Natural killer cell (primary cell): ENCODE data around the gene RPGRIP1. TPM values are rescaled to one million over a fixed set of nuclear protein-coding genes. Genes with fewer than 3 reads are reported as not detected.

ENCODE experiments used
- ATAC-seq, 3 donors: fragments of 150-1000 bp in 2 of 3; fragments of 200-7000 bp in 1 of 3; cut with Tn5 transposase; 1 replicate in 1 of 3; 2 replicates in 2 of 3; pipeline ENCODE4 v1.10.0; 2021; ENCODE audit warnings: mild to moderate bottlenecking in 2 of 3, moderate library complexity in 2 of 3
- DNase-seq, 2 donors: peaks; one replicate each; pipeline versions ENCODE4 v3.0.0 to v3.0.0-alpha.2; 2013 to 2021; ENCODE audit warnings: mixed read lengths in 1 of 2
- H3K27ac ChIP-seq: one replicate; pipeline ENCODE4 v1.5.1; 2013; ENCODE audit warnings: mild to moderate bottlenecking, low read length
- H3K27me3 ChIP-seq: one replicate; pipeline ENCODE4 v1.6.1; 2013; ENCODE audit warnings: low read length; ENCODE audit not compliant: control insufficient read depth, insufficient read depth
- H3K36me3 ChIP-seq: one replicate; pipeline ENCODE4 v1.6.1; 2013; ENCODE audit warnings: low read length; ENCODE audit not compliant: control insufficient read depth, insufficient read depth
- H3K4me1 ChIP-seq: one replicate; pipeline ENCODE4 v1.6.1; 2013; ENCODE audit warnings: low read length; ENCODE audit not compliant: control insufficient read depth, insufficient read depth
- H3K4me3 ChIP-seq: one replicate; pipeline ENCODE4 v1.5.1; 2013; ENCODE audit warnings: low read length
- H3K9me3 ChIP-seq: one replicate; pipeline ENCODE4 v1.6.1; 2013; ENCODE audit warnings: low read length; ENCODE audit not compliant: control insufficient read depth, insufficient read depth
- H3K27ac Mint-ChIP-seq, 2 donors: one replicate each; pipeline ENCODE4 v1.8.0; 2022; ENCODE audit warnings: mild to moderate bottlenecking in 2 of 2, mixed read lengths in 2 of 2, moderate library complexity in 1 of 2
- H3K27me3 Mint-ChIP-seq, 2 donors: one replicate each; pipeline ENCODE4 v1.8.0; 2022; ENCODE audit warnings: low read depth in 2 of 2, mixed read lengths in 2 of 2
- H3K36me3 Mint-ChIP-seq: one replicate; pipeline ENCODE4 v1.8.0; 2022; ENCODE audit warnings: mixed read lengths
- H3K4me1 Mint-ChIP-seq, 2 donors: one replicate each; pipeline ENCODE4 v1.8.0; 2022; ENCODE audit warnings: mixed read lengths in 2 of 2
- H3K4me3 Mint-ChIP-seq: one replicate; pipeline ENCODE4 v1.8.0; 2022; ENCODE audit warnings: mild to moderate bottlenecking, moderate library complexity, mixed read lengths
- H3K9me3 Mint-ChIP-seq, 2 donors: one replicate each; pipeline ENCODE4 v1.8.0; 2022; ENCODE audit warnings: mixed read lengths in 2 of 2
- WGBS: methylation state at CpG from one replicate; pipeline ENCODE4 v1.1.7; 2013; ENCODE audit warnings: missing lambda C conversion rate; ENCODE audit not compliant: insufficient coverage; 5-methylcytosine and 5-hydroxymethylcytosine counted together
- intact Hi-C: fragments of 100-400 bp; cut with micrococcal nuclease; formaldehyde crosslinking; loops from one replicate; pipeline ENCODE4 v1.14.2; 2022
- total RNA-seq, 4 donors: library from RNA; stranded (reverse); fragments of 120-200 nt in 1 of 4; gene quantifications; one replicate each; pipeline versions ENCODE4 v1.2.3 to v1.2.4, GENCODE V29; 2013 to 2022
- TF ChIP-seq, protein P1 (sequence below): fragments of 200-600 bp; IDR thresholded peaks from one replicate; pipeline ENCODE4 v1.8.0; 2022; ENCODE audit warnings: antibody characterized with exemption

RPGRIP1 gene
- total RNA-seq, 3 donors from 2014 or later (not counting 1 experiment from before 2014, with no cell fraction given), result 0.68 to 0.85 TPM; not detected in 1

DNA sequence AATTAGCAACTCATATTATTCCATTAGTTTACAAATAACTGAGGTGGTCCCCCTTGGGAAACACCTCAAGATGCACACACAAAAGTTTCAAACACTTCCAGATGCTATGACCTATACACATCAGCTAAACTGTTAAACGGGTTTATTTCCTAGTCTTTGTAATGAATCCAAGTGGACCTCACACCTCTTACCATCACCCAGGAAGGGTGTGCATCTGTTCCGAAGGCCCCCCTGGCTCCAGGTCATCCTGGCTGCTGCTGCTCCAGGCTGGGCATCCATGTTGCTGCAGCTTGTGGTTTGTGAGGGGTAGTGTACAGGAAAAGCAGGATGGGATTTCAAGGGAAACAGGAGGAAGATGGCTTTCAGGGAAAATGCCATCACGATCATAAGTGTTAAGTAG, 17.5 kb upstream of the RPGRIP1 start:
- TF ChIP-seq, protein P1, sequence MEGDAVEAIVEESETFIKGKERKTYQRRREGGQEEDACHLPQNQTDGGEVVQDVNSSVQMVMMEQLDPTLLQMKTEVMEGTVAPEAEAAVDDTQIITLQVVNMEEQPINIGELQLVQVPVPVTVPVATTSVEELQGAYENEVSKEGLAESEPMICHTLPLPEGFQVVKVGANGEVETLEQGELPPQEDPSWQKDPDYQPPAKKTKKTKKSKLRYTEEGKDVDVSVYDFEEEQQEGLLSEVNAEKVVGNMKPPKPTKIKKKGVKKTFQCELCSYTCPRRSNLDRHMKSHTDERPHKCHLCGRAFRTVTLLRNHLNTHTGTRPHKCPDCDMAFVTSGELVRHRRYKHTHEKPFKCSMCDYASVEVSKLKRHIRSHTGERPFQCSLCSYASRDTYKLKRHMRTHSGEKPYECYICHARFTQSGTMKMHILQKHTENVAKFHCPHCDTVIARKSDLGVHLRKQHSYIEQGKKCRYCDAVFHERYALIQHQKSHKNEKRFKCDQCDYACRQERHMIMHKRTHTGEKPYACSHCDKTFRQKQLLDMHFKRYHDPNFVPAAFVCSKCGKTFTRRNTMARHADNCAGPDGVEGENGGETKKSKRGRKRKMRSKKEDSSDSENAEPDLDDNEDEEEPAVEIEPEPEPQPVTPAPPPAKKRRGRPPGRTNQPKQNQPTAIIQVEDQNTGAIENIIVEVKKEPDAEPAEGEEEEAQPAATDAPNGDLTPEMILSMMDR, result no peak
- Histone ChIP-seq H3K4me1 (peaks cover 57% of the 10 kb centered on the region), H3K27ac (peak overlapping the region; percentile 1), H3K27me3 (no peaks in the 10 kb centered on the region), H3K36me3 (peaks cover 74% of the 10 kb centered on the region), H3K9me3 (no peaks in the 10 kb centered on the region), H3K4me3 (no peak overlapping the region)
- H3K9me3 Mint-ChIP-seq, result no peaks in the 10 kb centered on the region
- peak overlapping the region; percentile 96 to 97 for H3K27ac Mint-ChIP-seq
- peaks cover 18% of the 10 kb centered on the region for H3K36me3 Mint-ChIP-seq
- 51% methylated on average over 2 of the region's 3 CpGs for WGBS
- H3K27me3 Mint-ChIP-seq, result no peaks in the 10 kb centered on the region
- peak overlapping the region; percentile 70 for H3K4me3 Mint-ChIP-seq
- H3K4me1 Mint-ChIP-seq, result peaks cover 79 to 84% of the 10 kb centered on the region in 2 donors
- intact Hi-C loops, result loop anchor here (10.0 kb wide), 1 partner anchor 48 kb away; no protein-coding TSS in a partner anchor
- DNase-seq, result peak in 1 of 2 donors; percentile 25
- ATAC-seq, result no peak

DNA sequence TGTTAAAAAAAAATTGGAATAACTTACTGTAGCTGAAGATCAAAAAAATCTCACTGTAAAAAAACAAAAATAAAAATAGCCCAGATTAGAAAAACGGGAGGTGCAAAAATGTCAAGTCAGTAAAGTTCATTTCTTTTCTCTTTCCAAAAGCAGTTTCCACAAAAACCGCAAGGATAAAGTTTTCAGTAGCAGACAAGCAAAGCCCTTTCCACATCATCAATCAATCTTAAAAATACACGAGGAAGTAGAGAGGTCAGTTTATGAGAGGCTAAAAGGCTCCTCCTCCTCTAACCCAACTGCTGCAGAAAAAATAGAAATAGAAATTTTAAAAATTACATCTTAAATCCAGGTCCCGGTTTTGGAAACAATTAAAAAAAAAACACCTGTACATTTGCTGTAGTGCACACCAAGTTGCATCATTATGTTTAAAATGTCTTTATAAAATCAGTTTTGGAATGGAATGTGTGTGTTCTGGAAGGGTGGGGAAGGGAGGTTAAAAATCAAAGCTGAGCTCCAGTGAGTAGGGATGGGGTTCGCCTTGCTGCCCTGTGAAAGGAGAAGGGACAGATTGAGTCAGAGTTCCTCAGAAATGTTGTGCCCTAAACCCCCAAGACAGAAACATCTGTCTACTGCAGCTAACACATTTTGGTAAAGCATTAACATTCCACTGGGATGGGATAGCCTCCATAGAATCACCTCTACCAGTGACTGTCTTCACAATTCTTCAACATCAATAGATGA, 16.4 kb upstream of the RPGRIP1 start:
- peaks cover 68% of the 10 kb centered on the region for H3K36me3 ChIP-seq
- peaks cover 75 to 86% of the 10 kb centered on the region in 2 donors for H3K4me1 Mint-ChIP-seq
- H3K4me3 Mint-ChIP-seq, result peak overlapping the region; percentile 77
- peak overlapping the region; percentile 96 to 97 for H3K27ac Mint-ChIP-seq
- no peaks in the 10 kb centered on the region for H3K9me3 Mint-ChIP-seq
- no peaks in the 10 kb centered on the region for H3K27me3 ChIP-seq
- peaks cover 18% of the 10 kb centered on the region for H3K36me3 Mint-ChIP-seq
- TF ChIP-seq, protein P1, result no peak
- no peak overlapping the region for H3K4me3 ChIP-seq
- DNase-seq (peak in 1 of 2 donors; percentile 36), ATAC-seq (peak in 1 of 3 donors; percentile 9)
- intact Hi-C loops, result loop anchor here (10.0 kb wide), 1 partner anchor 49 kb away; no protein-coding TSS in a partner anchor
- H3K27ac ChIP-seq, result peak overlapping the region; percentile 45
- H3K9me3 ChIP-seq, result no peaks in the 10 kb centered on the region
- WGBS, result 20% methylated on average over 3 of the region's 5 CpGs
- peaks cover 48% of the 10 kb centered on the region for H3K4me1 ChIP-seq
- no peaks in the 10 kb centered on the region for H3K27me3 Mint-ChIP-seq

DNA sequence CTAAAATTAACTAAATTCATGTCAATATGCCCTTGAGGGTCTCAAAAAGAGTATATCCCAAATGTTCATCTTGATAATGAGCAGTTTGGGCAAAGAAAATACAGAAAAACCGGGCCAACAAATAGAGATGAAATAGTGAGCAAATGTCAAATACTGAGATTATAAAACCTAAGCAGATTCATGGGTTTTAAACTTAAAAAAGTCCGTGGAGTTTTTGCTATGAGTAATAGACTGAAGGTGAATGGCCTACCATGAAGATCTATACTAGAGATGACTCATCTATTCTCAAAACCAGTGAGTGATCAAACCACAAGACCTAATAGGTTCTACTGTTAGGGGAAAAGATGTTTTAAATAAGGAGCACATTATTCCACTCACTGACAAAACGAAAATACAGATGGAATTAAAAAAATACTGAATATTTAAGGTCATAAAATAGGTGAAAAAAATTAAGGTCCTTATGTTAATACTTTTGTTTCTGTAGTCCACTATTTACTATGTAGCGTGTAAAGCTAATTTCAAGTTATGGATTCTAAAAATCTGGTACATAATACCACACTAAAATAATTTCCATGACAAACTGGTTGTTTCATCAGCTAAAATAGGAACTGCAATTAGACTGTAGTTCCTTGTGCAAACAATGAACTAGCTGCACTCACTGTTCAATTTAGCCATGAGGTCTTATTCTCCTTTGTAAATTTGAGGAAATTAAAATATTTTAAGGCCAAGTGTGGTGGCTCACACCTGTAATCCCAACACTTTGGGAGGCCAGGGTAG, 15.7 kb upstream of the RPGRIP1 start:
- Histone ChIP-seq H3K9me3 (no peaks in the 10 kb centered on the region), H3K27ac (peak overlapping the region; percentile 45), H3K36me3 (peaks cover 61% of the 10 kb centered on the region), H3K27me3 (no peaks in the 10 kb centered on the region), H3K4me3 (no peak overlapping the region), H3K4me1 (peaks cover 45% of the 10 kb centered on the region)
- H3K27ac Mint-ChIP-seq, result peak overlapping the region; percentile 96 to 97
- H3K36me3 Mint-ChIP-seq, result peaks cover 17% of the 10 kb centered on the region
- TF ChIP-seq, protein P1, result no peak
- 11% methylated on average over 1 of the region's 4 CpGs for WGBS
- peak overlapping the region; percentile 93 for H3K4me3 Mint-ChIP-seq
- H3K9me3 Mint-ChIP-seq, result no peaks in the 10 kb centered on the region
- intact Hi-C loops, result loop anchor here (10.0 kb wide), 1 partner anchor 49 kb away; no protein-coding TSS in a partner anchor
- no peaks in the 10 kb centered on the region for H3K27me3 Mint-ChIP-seq
- DNase-seq (peak in 1 of 2 donors; percentile 68), ATAC-seq (peak; percentile 61 to 72 (median 64))
- H3K4me1 Mint-ChIP-seq, result peaks cover 70 to 82% of the 10 kb centered on the region in 2 donors
